ENCODE measurements around the gene IGF2BP3. TPM values are rescaled to one million over a fixed set of nuclear protein-coding genes. Genes with fewer than 3 reads are reported as not detected.
"Not testable (repeated sequence)": the region's sequence is repeated elsewhere in the genome, so short reads cannot be mapped to it uniquely, and the experiment has no call there.

The IGF2BP3 gene
- total and polyA plus RNA-seq, 4 donors = 0.18 to 60.2 (median 1.5) TPM

DNA sequence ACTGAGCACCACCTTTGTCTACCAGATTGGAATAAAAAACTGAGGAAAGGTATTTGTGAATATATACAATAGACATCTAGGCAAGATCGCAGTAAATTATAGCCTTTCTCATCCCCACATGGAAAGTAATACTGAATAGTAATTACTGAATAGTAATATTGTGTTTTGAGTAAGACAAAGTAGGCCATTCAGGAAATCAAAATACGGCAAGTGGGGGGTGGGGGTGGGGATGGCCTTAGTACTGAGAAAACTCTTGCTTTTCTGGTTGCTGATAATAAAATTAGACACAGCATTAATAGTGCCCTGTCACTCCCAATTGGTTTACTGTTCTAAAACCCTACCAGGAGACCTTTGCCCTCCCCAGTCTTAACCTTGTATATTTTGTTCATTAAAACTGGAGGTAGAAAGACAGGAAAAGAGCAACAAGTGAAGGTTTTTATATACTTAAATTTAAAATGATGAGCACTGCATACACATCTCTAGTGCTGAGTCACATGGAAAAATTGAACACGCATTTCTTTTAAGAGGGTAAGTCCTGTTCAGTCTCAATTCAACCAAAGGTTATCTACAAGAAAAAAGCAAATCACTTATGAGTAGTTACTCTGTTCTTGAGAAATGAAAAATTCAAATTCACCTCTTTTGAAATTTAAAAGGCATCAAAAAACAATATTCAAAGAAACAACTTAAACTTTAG lies 65.6 kb downstream of the IGF2BP3 start:
- ATAC-seq (ENCODE audit: insufficient read depth, low FRiP score) (no peak), DNase-seq (no peak)
- Histone ChIP-seq H3K4me3 (no peak overlapping the region), H3K27me3 (ENCODE audit: control insufficient read depth in 3 of 3, insufficient read depth in 3 of 3, low read length in 2 of 3) (no peaks in the 10 kb centered on the region), H3K9ac (ENCODE audit: insufficient read depth in 1 of 2, low read length in 2 of 2) (no peak overlapping the region), H3K4me1 (ENCODE audit: control insufficient read depth in 5 of 5, insufficient read depth in 5 of 5, low read length in 5 of 5) (no peaks in the 10 kb centered on the region), H3K27ac (ENCODE audit: low read depth in 1 of 2, low read length in 1 of 2) (no peak overlapping the region), H3K9me3 (ENCODE audit: control insufficient read depth in 4 of 4, insufficient read depth in 3 of 4, low read length in 3 of 4) (no peaks in the 10 kb centered on the region), H3K36me3 (ENCODE audit: control insufficient read depth in 4 of 4, insufficient read depth in 4 of 4, low read length in 4 of 4) (peaks cover 0 to 6% (median 2%) of the 10 kb centered on the region in 4 donors)
- TF ChIP-seq, protein P1, sequence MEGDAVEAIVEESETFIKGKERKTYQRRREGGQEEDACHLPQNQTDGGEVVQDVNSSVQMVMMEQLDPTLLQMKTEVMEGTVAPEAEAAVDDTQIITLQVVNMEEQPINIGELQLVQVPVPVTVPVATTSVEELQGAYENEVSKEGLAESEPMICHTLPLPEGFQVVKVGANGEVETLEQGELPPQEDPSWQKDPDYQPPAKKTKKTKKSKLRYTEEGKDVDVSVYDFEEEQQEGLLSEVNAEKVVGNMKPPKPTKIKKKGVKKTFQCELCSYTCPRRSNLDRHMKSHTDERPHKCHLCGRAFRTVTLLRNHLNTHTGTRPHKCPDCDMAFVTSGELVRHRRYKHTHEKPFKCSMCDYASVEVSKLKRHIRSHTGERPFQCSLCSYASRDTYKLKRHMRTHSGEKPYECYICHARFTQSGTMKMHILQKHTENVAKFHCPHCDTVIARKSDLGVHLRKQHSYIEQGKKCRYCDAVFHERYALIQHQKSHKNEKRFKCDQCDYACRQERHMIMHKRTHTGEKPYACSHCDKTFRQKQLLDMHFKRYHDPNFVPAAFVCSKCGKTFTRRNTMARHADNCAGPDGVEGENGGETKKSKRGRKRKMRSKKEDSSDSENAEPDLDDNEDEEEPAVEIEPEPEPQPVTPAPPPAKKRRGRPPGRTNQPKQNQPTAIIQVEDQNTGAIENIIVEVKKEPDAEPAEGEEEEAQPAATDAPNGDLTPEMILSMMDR (IDR thresholded peaks at IDR 0.05; ENCODE audit: control extremely low read depth, extremely low read depth) = no peak
- WGBS, 2 donors = 78 to 89% methylated on average over 3 of the region's 3 CpGs

DNA sequence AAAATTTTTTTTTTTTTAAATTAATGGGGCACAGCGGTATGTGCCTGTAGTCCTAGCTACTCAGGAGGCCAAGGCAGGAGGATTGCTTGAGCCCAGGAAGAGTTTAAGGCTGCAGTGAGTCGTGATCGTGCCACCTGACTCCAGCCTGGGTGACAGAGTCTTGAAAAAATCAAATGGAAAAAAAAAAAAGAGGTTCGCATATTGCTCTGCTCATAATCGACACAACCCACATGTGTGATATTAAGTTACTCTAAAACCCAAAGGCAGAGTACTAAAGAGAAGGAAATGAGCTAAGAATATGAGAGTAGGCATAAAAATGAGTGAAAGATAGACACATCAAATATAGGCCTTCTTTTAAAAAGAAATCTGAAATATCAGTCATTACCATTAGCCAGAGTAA lies 66.3 kb downstream of the IGF2BP3 start:
- no peaks in the 10 kb centered on the region for H3K4me1 ChIP-seq (ENCODE audit: control insufficient read depth in 5 of 5, insufficient read depth in 5 of 5, low read length in 5 of 5)
- H3K4me3 ChIP-seq = no peak overlapping the region
- WGBS, 2 donors = 93 to 94% methylated on average over 5 of the region's 5 CpGs
- ATAC-seq (ENCODE audit: insufficient read depth, low FRiP score) (no peak), DNase-seq (no peak)
- H3K27me3 ChIP-seq (ENCODE audit: control insufficient read depth in 3 of 3, insufficient read depth in 3 of 3, low read length in 2 of 3) = no peaks in the 10 kb centered on the region
- H3K27ac ChIP-seq (ENCODE audit: low read depth in 1 of 2, low read length in 1 of 2) = no peak overlapping the region
- no peak overlapping the region for H3K9ac ChIP-seq (ENCODE audit: insufficient read depth in 1 of 2, low read length in 2 of 2)
- TF ChIP-seq, protein P1 (IDR thresholded peaks at IDR 0.05; ENCODE audit: control extremely low read depth, extremely low read depth) = no peak
- peaks cover 0 to 5% (median 1%) of the 10 kb centered on the region in 4 donors for H3K36me3 ChIP-seq (ENCODE audit: control insufficient read depth in 4 of 4, insufficient read depth in 4 of 4, low read length in 4 of 4)
- H3K9me3 ChIP-seq (ENCODE audit: control insufficient read depth in 4 of 4, insufficient read depth in 3 of 4, low read length in 3 of 4) = no peaks in the 10 kb centered on the region

DNA sequence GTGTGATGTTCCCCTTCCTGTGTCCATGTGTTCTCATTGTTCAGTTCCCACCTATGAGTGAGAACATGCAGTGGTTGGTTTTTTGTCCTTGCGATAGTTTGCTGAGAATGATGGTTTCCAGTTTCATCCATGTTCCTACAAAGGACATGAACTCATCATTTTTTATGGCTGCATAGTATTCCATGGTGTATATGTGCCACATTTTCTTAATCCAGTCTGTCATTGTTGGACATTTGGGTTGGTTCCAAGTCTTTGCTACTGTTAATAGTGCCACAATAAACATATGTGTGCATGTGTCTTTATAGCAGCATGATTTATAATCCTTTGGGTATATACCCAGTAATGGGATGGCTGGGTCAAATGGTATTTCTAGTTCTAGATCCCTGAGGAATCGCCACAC lies 72.2 kb downstream of the IGF2BP3 start:
- not testable (repeated sequence) for H3K4me1 ChIP-seq (ENCODE audit: control insufficient read depth in 5 of 5, insufficient read depth in 5 of 5, low read length in 5 of 5); DNase-seq; ATAC-seq (ENCODE audit: insufficient read depth, low FRiP score); H3K36me3 ChIP-seq (ENCODE audit: control insufficient read depth in 4 of 4, insufficient read depth in 4 of 4, low read length in 4 of 4); H3K27ac ChIP-seq (ENCODE audit: low read depth in 1 of 2, low read length in 1 of 2); H3K4me3 ChIP-seq; H3K9ac ChIP-seq (ENCODE audit: insufficient read depth in 1 of 2, low read length in 2 of 2); H3K27me3 ChIP-seq (ENCODE audit: control insufficient read depth in 3 of 3, insufficient read depth in 3 of 3, low read length in 2 of 3); H3K9me3 ChIP-seq (ENCODE audit: control insufficient read depth in 4 of 4, insufficient read depth in 3 of 4, low read length in 3 of 4)
- 98 to 100% methylated on average over 2 of the region's 2 CpGs for WGBS, 2 donors

DNA sequence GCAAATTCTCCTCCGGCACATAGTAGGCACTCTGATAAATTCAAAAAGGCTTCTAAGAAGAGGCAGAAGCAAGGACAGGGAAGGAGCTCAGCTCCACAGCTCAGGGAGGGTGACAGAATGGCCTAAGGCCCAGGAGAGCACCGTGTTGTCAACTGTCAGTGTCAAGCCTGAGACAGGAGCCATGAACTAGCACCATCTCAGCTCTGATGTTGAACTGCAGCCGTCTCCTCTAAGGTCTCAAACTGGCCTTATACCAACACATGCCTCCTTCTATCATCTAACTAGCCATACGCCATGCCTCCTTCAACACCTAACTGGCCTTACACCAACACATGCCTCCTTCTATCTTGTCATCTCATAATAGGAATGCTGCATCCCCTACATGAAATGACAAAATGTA lies 73.0 kb downstream of the IGF2BP3 start:
- Histone ChIP-seq H3K27ac (ENCODE audit: low read depth in 1 of 2, low read length in 1 of 2) (no peak overlapping the region), H3K36me3 (ENCODE audit: control insufficient read depth in 4 of 4, insufficient read depth in 4 of 4, low read length in 4 of 4) (peaks cover 0 to 7% (median 0%) of the 10 kb centered on the region in 4 donors), H3K9ac (ENCODE audit: insufficient read depth in 1 of 2, low read length in 2 of 2) (no peak overlapping the region), H3K27me3 (ENCODE audit: control insufficient read depth in 3 of 3, insufficient read depth in 3 of 3, low read length in 2 of 3) (no peaks in the 10 kb centered on the region), H3K4me3 (no peak overlapping the region), H3K9me3 (ENCODE audit: control insufficient read depth in 4 of 4, insufficient read depth in 3 of 4, low read length in 3 of 4) (no peaks in the 10 kb centered on the region), H3K4me1 (ENCODE audit: control insufficient read depth in 5 of 5, insufficient read depth in 5 of 5, low read length in 5 of 5) (peaks cover 0 to 6% (median 0%) of the 10 kb centered on the region in 5 donors)
- ATAC-seq (ENCODE audit: insufficient read depth, low FRiP score) = no peak
- TF ChIP-seq, protein P1 (IDR thresholded peaks at IDR 0.05; ENCODE audit: control extremely low read depth, extremely low read depth) = no peak
- WGBS, 2 donors = 86 to 94% methylated on average over 4 of the region's 4 CpGs
- DNase-seq = no peak

All from lung (tissue), 12 donors.